ENCODE data around the gene MMP21.
A peak's percentile ranks its signal among the peaks of the same experiment; 100 is the strongest.

MMP21 gene

DNA sequence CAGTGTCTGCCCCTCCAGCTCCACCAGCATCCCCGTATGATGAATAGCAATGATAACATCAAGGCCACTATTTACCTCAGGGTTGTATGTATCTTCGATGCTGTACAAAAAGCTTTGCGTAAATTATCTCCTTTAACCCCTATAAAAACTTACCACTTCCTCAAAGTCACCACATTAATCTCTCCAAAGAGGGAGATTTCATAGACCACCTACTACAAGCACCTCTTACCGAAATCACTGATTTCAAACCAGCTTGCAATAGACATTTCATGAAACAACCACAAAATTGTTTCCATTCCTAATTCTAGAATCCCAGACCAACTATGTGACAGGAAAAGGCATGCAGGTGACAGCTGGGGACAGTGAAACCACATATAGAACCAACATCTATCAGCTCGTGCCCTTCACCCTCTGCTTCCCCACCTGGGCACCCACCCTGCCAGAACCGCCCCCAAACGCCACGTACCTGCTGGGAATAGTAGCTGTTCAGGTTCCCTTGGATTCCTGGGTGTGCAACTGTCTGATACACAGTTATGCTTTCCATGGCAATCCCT is 20.1 kb upstream of the MMP21 start:
- intact Hi-C loops (cut with DNase I): no loop called here
- no peak for DNase-seq

DNA sequence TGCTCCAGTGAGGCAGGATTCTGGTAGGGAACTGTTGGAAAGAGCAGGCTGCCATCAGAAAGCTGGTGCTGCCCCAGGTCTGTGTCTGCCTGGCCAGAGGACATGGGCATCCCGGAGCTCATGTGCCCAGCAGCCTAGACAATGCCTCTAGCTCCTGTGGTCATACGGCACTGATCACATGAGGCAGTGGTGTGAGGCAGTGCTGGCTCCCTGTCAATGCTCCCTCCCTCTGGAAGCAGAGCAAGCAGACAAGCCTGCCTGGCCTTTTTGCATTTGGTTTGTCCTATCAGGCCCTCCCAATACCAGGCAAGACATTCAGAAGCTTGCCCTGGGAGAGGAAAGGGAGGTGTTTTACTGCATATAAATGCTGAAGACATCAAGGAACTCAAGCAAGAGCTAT is 19.5 kb upstream of the MMP21 start:
- intact Hi-C loops (cut with DNase I): no loop called here
- peak; percentile 57 to 95 (median 86) for DNase-seq

DNA sequence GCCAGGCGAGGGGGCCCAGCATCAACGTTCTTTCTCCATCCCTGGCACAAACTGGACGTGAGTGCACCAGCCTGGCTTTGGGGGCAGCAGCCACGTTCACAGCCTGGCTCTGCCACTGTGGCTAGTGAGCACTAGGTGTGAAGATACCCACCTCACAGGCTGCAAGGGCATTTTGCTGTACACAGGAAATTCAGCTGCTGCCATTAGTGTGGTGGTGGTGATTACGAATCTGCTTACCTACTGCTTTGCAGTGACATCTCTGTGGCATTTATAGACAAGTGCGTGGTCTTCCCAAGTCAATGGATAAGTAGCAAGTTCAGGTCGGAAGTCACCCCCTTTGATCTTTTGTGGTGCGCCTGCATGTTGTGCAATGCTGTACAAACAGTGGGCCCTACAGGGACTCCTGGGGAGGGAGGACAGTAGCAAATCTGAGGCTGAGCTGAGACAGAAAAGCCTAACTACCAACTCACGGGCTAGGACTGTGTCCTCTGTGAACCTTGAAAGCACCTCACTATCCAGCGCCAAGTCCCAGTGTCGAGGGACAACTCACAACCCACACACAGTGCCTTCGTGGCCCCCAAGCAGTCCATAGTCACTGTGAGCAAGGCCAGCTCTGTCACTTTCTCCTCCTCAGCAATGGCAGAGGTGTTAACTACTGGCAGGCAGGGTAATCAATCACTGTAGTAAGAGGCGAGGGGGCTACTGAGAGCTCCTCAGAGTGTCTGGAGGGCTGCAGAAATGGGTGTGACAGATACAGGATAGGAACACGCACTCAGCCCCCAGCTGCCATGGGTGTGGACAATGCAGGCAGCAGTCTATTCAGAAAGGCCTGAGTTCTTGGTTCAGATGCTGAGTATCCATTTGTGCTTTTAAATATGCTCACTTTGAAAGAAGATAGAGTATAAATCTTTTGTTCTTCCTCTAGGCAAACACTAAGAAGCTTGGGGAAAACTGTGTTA is 17.0 kb upstream of the MMP21 start:
- peak in 1 of 42 donors; percentile 19 for DNase-seq
- intact Hi-C loops (cut with DNase I): no loop called here

GRCh38 chr10:125788156-125789034 is 12.8 kb upstream of the MMP21 start:
- no peak for DNase-seq
- intact Hi-C loops (cut with DNase I): no loop called here

- DNase-seq: no peak
- intact Hi-C loops (cut with DNase I): no loop called here
Measured at GRCh38 chr10:125785791-125786190, 10.2 kb upstream of the MMP21 start.

DNA sequence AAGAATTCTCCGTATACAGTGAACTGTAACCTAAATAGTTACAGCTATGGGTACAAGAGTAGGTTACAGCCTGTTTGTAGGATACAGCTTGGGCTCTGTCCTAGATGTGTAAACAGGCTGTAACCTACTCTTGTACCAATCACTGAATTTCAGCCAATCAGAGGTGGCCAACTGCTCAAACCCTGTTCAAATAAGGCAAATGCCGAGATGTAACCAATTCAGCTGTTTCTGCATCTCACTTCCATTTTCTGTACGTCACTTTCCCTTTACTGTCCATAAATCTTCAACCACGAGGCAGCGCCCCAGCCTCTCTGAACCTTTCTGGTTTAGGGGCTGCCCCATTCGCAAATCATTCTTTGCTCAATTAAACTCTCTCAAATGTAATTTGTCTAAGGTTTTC is 8.3 kb upstream of the MMP21 start:
- no peak for DNase-seq

GRCh38 chr10:125783408-125783807 is 7.8 kb upstream of the MMP21 start:
- DNase-seq: peak in 1 of 42 donors; percentile 1
- intact Hi-C loops (cut with DNase I): no loop called here

More for the DNA sequence above, 8.3 kb upstream of the MMP21 start:
- intact Hi-C loops (cut with DNase I): no loop called here

- no peak for DNase-seq
- intact Hi-C loops (cut with DNase I): no loop called here
Measured at GRCh38 chr10:125782616-125783015, 7.0 kb upstream of the MMP21 start.

DNA sequence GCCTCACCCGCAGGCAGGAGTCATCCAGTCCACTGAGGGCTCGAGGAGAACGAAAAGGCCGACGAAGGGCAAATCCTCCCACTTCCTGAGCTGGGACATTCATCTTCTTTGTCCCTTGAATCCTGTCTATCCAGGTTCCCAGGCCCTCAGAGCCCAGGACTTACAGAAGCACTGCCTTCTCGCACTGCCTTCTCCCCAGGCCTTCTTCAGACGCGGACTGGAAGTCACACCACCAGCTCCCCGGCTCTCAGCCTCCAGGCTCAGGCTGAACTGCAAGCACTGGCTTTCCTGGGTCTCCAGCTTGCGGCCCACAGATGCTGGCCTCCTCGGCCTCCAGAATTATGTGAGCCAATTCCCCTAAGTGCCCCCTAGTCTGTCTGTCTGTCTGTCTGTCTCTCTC is 6.4 kb upstream of the MMP21 start:
- intact Hi-C loops (cut with DNase I): no loop called here
- DNase-seq: peak in 2 of 42 donors; percentile 14 to 18

GRCh38 chr10:125781374-125781773 is 5.8 kb upstream of the MMP21 start:
- intact Hi-C loops (cut with DNase I): no loop called here

DNA sequence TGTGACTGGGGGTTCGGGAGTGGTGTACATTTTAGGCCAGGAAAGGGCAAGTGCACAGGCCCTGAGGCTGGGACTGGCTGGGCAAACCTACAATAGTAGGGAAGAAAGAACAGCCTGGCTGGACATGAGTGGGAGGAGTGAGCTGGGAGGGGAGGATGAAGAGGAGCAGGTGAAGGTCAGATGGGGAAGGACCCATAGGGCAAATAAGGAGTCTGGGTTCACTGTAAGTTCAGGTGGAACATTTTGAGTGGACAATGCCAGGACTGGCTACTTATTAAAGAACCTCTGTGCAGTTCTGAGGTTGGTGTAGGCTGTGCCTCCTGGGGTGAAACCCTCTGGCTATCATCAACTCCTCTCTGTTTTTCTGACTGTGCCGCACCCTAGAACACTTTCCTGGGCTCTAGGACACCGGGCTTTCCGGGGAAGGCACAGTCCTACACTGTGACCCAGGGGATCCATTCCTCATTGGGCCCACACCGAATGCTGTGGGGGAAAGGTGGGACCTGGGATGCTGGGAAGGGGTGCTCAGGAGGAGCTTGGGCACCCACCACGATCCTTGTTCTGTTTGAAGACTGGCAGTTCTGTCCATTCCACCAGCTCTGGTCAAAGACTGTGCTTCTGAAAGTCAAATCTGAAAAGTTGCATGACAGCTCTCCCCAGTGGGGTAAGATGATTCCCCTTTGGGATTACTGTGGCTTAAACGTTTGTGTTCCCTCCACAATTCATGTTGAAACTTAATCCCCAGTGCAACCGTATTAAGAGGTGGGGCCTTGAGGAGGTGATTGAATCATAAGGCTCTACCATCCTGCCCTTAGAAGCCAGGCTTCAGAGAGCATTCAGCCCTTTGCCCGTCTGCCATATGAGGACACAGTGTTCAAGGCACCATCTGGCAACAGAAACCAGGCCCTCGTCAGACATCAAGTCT is 4.0 kb upstream of the MMP21 start:
- intact Hi-C loops (cut with DNase I): no loop called here
- peak in 2 of 42 donors; percentile 19 to 30 for DNase-seq

More at GRCh38 chr10:125781374-125781773, 5.8 kb upstream of the MMP21 start:
- peak in 1 of 42 donors; percentile 36 for DNase-seq

DNA sequence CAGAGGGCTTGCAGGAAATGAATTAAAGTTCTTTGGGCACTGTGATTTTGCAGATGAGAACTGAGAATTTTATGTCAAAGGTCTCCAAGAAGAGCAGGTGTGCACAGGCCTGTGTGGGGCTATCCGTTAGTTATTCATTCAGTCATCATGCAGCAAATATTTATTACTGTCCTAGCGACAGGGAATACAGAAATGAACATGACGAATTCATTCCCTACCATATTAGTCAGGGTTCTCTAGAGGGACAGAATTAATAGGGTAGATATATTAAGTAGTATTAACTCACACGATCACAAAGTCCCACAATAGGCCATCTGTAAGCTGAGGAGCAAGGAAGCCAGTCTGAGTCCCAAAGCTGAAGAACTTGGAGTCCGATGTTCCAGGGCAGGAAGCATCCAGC is 2.9 kb upstream of the MMP21 start:
- no peak for DNase-seq
- intact Hi-C loops (cut with DNase I): no loop called here

GRCh38 chr10:125777806-125778205 is 2.2 kb upstream of the MMP21 start:
- intact Hi-C loops (cut with DNase I): no loop called here
- DNase-seq: peak in 1 of 42 donors; percentile 23

DNA sequence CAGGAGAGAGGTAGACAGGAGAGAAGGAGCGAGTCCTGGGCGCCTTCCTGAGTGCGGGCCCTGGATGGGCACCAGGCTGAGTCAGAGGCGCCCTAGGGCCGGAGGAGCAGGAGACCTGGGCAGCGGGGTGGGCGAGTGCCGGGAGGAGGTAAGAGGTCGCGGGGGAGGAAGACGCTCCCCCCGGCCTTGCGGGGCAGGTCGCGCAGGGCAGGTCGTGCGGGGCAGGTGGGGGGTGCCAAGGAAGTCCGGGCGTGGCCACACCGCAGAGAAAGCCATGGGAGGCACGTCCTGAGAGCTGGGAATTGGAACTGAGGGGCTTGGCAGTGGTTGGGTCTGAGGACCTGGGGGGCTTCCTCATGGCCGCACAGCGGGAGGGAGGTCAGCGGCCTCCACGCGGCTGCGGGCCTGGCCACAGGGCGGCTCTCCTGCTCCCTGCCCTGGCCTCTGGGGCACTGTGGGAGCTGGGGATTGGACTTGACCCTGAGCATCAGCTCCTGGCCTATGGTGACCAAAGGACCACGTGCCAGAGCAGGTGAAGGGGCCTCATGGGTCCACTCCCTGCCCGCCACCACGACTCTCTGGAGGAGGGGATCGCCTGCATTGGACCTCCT is 935 bp downstream of the MMP21 start:
- DNase-seq: peak in 1 of 42 donors; percentile 31
- intact Hi-C loops (cut with DNase I): no loop called here

DNA sequence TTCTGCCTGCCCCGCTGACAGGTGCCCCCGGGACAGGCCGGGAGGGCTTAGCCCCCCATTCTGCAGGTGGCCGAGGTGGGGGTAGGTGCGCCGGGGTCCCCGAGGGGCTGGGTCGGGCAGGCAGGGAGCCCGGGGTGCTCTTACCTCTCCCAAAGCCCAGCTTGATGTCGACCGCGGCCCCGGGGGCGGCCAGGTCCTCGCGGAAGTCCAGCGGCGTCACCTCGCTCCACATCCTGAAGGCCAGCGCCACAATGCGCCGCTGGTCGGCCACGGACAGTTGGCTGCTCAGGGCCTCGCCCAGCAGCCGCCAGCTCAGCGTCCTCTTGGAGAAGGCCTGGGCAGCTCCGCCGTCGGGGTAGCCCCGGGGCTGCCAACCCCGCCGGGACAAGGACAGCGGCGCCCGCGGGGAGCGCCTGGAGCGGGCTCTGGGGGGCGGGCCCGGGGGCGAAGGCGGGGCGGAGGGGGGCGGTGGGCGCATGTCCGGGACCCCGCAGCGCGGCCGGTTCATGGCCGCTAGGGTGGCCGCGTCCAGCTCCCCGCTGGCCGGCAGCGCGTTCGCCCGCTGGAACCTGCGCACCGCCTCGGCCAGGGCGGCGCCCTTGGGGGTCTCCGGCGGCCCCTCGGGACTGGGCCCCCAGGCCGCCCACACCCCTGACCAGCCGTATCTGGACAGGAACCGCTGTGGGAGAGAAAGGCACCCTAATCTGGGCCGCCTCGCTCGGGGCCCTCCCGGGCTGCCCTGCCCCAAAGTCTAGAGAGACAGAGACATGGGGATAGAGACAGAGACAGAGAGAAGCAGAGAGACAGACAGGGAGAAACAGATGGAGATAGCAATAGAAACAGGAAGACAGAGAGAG is 1.7 kb downstream of the MMP21 start:
- intact Hi-C loops (cut with DNase I): no loop called here
- no peak for DNase-seq

GRCh38 chr10:125772864-125773180 is 2.8 kb downstream of the MMP21 start:
- intact Hi-C loops (cut with DNase I): no loop called here
- no peak for DNase-seq

DNA sequence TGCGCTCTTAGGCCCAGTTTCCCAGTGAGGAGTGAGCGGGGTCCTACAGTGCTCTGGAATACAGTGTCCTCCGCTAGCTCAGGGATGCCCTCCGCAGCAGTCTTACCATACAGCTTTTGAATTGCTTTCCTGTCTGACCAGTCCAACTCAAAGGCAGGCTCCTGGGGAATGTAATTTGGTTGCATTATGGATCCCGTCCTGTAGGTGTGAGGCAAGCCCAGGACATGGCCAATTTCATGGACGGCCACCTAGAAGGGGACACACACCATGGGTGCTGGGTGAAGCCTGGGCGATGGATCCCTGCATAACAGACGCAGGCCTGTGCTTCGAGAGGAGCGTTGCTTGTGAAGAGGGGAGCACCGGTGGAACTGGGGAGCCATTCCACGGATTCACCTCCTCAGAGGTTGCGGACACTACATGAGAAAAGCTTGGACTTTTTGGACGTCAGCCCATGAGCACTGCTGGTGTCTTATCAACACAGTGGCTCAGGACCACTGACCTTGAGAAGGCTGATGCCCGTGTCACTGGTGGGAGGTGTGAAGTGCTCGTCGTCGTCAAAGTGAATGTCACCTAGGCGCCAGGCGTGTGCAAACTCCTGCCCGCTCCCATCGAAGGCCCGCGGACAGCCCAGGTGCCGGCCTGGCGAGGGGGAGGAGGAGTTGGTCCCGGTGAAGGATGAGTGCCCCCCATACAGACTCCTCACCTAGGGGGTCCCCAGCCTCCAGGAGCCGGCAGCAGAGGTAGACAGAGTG is 3.3 kb downstream of the MMP21 start:
- intact Hi-C loops (cut with DNase I): no loop called here
- DNase-seq: no peak
